Activated naive CD8-positive, alpha-beta T cell treated with anti-CD3 and anti-CD28 coated beads, Interleukin-2, amount 10 ng/mL, durations not matched to agents 7 days and 5 days (primary cell): ENCODE data around the gene PRLR. TPM values are rescaled to one million over a fixed set of nuclear protein-coding genes. Genes with fewer than 3 reads are reported as not detected.

Experiments used
- ATAC-seq: fragments of 150-1000 bp; cut with Tn5 transposase; one replicate; pipeline ENCODE4 v1.10.0; 2021; ENCODE audit warnings: low read depth, moderate library complexity
- POLR2A ChIA-PET: fragments of 350-600 bp; sonication (Branson Sonifier 250); formaldehyde crosslinking; loops from one replicate; lab custom pipeline; 2021; ENCODE audit warnings: antibody characterized with exemption; lab: Charles Lee
- DNase-seq: peaks from one replicate; pipeline ENCODE4 v3.0.0; 2021
- H3K27ac Mint-ChIP-seq: one replicate; pipeline ENCODE4 v1.8.0; 2022; ENCODE audit warnings: mild to moderate bottlenecking, mixed read lengths
- H3K27me3 Mint-ChIP-seq: one replicate; pipeline ENCODE4 v1.8.0; 2022; ENCODE audit warnings: mild to moderate bottlenecking, moderate library complexity, mixed read lengths
- H3K36me3 Mint-ChIP-seq: one replicate; pipeline ENCODE4 v1.8.0; 2021; ENCODE audit warnings: mild to moderate bottlenecking, mixed read lengths
- H3K4me1 Mint-ChIP-seq: one replicate; pipeline ENCODE4 v1.8.0; 2021; ENCODE audit warnings: mixed read lengths
- H3K4me3 Mint-ChIP-seq: one replicate; pipeline ENCODE4 v1.8.0; 2022; ENCODE audit warnings: mild to moderate bottlenecking, moderate library complexity, mixed read lengths
- H3K9me3 Mint-ChIP-seq: one replicate; pipeline ENCODE4 v1.8.0; 2021; ENCODE audit warnings: mixed read lengths
- total RNA-seq, 2 experiments: library from RNA; stranded (reverse); gene quantifications; one replicate each; pipeline ENCODE4 v1.2.3, GENCODE V29; 2021

PRLR gene
- total RNA-seq, 2 experiments from 2014 or later = not detected

GRCh38 chr5:35158204-35158603 lies 72.1 kb downstream of the PRLR start:
- Mint-ChIP-seq H3K27ac (no peak overlapping the region), H3K27me3 (peaks cover 2% of the 10 kb centered on the region), H3K36me3 (no peaks in the 10 kb centered on the region), H3K9me3 (no peaks in the 10 kb centered on the region), H3K4me3 (no peak overlapping the region), H3K4me1 (peaks cover 1% of the 10 kb centered on the region)
- ATAC-seq (no peak), DNase-seq (no peak)
- POLR2A ChIA-PET = no interaction called here

DNA sequence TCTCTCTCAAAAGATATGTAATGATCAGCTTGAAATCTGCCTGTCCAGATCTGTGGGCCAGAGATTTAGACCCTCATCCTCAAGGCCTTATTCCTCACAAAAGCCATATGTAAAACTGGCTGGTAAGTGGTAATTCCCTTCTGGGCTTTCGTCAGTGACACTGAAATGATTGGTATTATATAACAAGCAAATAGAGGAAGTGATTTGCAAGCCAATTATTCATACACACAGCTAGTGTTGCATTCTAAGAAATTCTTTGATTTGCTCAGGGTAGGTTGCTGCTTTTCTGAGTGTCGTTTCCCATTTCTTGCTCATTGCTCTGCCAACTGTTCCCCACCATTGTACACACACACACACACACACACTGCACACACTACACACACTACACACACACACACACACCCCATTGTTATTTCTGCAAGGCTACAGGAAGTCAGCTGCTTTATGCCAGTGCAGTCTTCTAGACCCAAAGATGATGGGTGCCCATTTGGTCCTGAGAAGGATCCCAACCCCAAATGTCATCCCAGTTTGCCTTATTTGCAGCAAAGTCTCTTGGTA lies 76.8 kb downstream of the PRLR start:
- Mint-ChIP-seq H3K4me3 (no peak overlapping the region), H3K27me3 (peaks cover 2% of the 10 kb centered on the region), H3K27ac (no peak overlapping the region), H3K4me1 (no peaks in the 10 kb centered on the region), H3K36me3 (no peaks in the 10 kb centered on the region), H3K9me3 (no peaks in the 10 kb centered on the region)
- DNase-seq (no peak), ATAC-seq (no peak)
- POLR2A ChIA-PET = no interaction called here

GRCh38 chr5:35152733-35153132 lies 77.6 kb downstream of the PRLR start:
- H3K36me3 Mint-ChIP-seq = no peaks in the 10 kb centered on the region
- POLR2A ChIA-PET = no interaction called here
- ATAC-seq = no peak
- no peaks in the 10 kb centered on the region for H3K4me1 Mint-ChIP-seq
- H3K27me3 Mint-ChIP-seq = peaks cover 2% of the 10 kb centered on the region
- no peak for DNase-seq
- no peak overlapping the region for H3K27ac Mint-ChIP-seq
- no peak overlapping the region for H3K4me3 Mint-ChIP-seq
- H3K9me3 Mint-ChIP-seq = no peaks in the 10 kb centered on the region

DNA sequence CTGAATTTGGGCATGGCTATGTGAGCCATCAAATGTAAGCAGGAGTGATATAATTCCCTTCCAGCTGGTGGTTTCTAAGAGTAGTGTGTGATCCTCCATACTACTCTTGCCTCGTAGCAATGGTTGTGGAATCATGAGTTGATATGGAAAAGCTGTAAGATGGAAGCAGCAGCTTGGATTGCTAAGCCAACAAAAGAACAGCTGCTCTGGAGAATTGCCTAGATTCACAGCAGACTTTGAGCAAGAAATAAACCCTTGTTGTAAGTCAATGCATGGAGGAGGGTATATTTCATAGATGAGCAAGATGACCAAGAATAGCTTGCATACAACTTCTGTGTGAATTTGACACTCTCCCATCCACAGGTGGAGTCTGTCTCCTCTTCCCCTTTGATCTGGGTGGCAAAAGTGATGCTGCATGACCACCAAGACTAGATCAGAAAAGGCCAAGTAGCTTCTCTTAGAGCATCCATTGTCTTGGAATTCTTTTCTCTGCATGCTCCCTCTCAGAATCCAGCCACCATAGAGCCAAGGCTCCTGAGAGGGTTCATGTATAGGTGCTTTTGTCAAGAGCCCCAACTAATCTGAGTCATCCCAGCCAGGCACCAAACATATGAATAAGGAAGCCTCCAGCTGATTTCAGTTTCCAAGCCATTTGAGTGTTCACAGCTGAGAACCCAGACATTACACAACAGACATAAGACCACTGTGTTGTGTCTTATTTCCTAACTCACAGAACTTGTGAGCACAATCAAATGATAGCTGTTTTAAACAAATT lies 79.0 kb downstream of the PRLR start:
- Mint-ChIP-seq H3K4me1 (no peaks in the 10 kb centered on the region), H3K27me3 (peaks cover 8% of the 10 kb centered on the region), H3K9me3 (no peaks in the 10 kb centered on the region), H3K4me3 (no peak overlapping the region), H3K27ac (no peak overlapping the region), H3K36me3 (no peaks in the 10 kb centered on the region)
- no peak for DNase-seq
- POLR2A ChIA-PET = no interaction called here
- ATAC-seq = no peak

- POLR2A ChIA-PET = no interaction called here
- H3K4me1 Mint-ChIP-seq = no peaks in the 10 kb centered on the region
- DNase-seq (no peak), ATAC-seq (no peak)
- H3K27me3 Mint-ChIP-seq = peaks cover 12% of the 10 kb centered on the region
- H3K27ac Mint-ChIP-seq = no peak overlapping the region
- H3K9me3 Mint-ChIP-seq = no peaks in the 10 kb centered on the region
- no peak overlapping the region for H3K4me3 Mint-ChIP-seq
- no peaks in the 10 kb centered on the region for H3K36me3 Mint-ChIP-seq
Observed at GRCh38 chr5:35149041-35149440, 81.2 kb downstream of the PRLR start.

DNA sequence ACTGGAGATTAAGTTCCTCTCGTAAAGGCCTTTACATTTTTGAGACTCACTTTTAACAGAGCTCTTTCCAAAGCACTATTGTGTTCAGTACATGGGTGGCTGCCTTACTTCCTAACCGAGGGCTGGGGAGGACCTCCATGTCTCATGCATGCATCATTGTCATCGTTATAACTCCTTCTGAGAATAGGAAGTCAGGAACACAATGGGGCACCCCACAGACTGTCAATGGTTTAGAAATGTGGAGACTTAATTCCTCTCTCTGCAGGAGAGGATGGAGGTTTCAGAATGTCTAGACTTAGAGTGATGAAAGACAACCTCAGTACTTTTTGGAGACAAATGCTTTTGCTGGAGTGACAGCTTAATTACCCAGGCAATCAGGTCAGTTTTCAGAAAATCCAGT lies 83.9 kb downstream of the PRLR start:
- Mint-ChIP-seq H3K9me3 (no peaks in the 10 kb centered on the region), H3K27me3 (peaks cover 12% of the 10 kb centered on the region), H3K4me3 (no peak overlapping the region), H3K36me3 (no peaks in the 10 kb centered on the region), H3K27ac (no peak overlapping the region), H3K4me1 (no peaks in the 10 kb centered on the region)
- DNase-seq = no peak
- ATAC-seq = no peak
- POLR2A ChIA-PET = no interaction called here

GRCh38 chr5:35145691-35146317 lies 84.5 kb downstream of the PRLR start:
- no peaks in the 10 kb centered on the region for H3K9me3 Mint-ChIP-seq
- POLR2A ChIA-PET = no interaction called here
- H3K27me3 Mint-ChIP-seq = peaks cover 17% of the 10 kb centered on the region

DNA sequence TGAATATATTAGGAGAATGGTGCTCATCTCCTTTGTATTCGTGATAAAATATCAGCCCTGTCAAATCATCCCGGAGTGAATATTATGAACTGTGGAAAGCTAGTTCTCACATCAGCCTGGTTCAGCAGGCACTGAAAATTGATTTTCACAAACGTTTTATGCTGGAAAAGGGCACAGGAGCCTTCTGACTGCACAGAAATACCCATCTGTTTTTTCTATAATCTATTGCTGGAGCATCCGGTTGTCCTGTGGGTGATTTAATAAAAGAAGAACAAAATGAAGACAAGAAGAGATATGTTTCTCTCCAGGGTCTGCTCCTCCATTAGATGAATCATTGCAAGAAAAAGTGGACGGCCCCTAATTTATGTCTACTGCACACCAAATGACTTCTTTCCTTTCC lies 85.3 kb downstream of the PRLR start:
- no peak overlapping the region for H3K4me3 Mint-ChIP-seq
- H3K9me3 Mint-ChIP-seq = no peaks in the 10 kb centered on the region
- ATAC-seq = no peak
- POLR2A ChIA-PET = no interaction called here
- H3K27ac Mint-ChIP-seq = no peak overlapping the region
- peaks cover 17% of the 10 kb centered on the region for H3K27me3 Mint-ChIP-seq
- H3K36me3 Mint-ChIP-seq = no peaks in the 10 kb centered on the region
- DNase-seq = no peak
- H3K4me1 Mint-ChIP-seq = no peaks in the 10 kb centered on the region

More at GRCh38 chr5:35145691-35146317, 84.5 kb downstream of the PRLR start:
- Mint-ChIP-seq H3K4me3 (no peak overlapping the region), H3K36me3 (no peaks in the 10 kb centered on the region), H3K4me1 (no peaks in the 10 kb centered on the region), H3K27ac (no peak overlapping the region)
- no peak for DNase-seq
- no peak for ATAC-seq

DNA sequence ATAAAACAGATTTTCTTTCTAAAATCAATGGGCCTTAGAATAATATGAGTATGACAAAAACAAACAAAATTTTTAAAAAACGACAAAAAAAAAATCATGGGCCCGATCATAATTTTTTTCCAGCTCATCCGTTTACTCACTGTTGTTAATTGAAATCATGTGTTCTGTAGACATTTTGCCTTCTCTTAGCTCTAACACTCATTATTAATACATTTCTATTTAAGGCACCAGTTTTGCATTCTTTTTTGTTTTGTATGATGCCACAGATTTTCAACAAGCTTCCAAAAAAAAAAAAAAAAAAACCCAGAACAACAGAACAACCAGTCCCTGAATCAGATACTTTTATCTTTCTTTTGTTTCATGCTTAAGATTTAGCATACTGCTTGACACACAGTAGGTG lies 86.4 kb downstream of the PRLR start:
- Mint-ChIP-seq H3K4me3 (no peak overlapping the region), H3K9me3 (no peaks in the 10 kb centered on the region), H3K27me3 (peaks cover 17% of the 10 kb centered on the region), H3K36me3 (no peaks in the 10 kb centered on the region), H3K4me1 (no peaks in the 10 kb centered on the region), H3K27ac (no peak overlapping the region)
- ATAC-seq (no peak), DNase-seq (no peak)
- POLR2A ChIA-PET = no interaction called here

DNA sequence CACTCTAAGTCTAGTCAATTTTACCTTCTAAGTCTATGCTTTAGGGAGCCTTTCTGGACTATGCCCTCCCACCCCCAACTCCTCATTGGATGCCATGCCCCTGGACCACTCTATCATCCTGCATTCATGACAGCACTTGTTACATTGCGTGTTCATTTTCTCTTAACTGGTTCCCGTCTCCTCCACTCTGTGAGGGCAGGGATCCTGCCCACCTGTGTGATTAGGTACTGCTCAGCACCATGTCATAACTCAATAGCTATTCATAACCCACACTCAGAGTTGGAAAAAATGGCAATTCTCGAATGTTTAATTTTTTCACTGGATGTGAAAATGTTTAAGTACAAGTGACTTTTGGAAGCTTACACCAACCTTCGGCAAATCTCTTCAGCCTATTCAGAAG lies 88.5 kb downstream of the PRLR start:
- H3K9me3 Mint-ChIP-seq = no peaks in the 10 kb centered on the region
- no peak overlapping the region for H3K4me3 Mint-ChIP-seq
- H3K27me3 Mint-ChIP-seq = peaks cover 21% of the 10 kb centered on the region
- H3K36me3 Mint-ChIP-seq = no peaks in the 10 kb centered on the region
- ATAC-seq = no peak
- no peak overlapping the region for H3K27ac Mint-ChIP-seq
- POLR2A ChIA-PET = no interaction called here
- no peaks in the 10 kb centered on the region for H3K4me1 Mint-ChIP-seq
- DNase-seq = no peak

DNA sequence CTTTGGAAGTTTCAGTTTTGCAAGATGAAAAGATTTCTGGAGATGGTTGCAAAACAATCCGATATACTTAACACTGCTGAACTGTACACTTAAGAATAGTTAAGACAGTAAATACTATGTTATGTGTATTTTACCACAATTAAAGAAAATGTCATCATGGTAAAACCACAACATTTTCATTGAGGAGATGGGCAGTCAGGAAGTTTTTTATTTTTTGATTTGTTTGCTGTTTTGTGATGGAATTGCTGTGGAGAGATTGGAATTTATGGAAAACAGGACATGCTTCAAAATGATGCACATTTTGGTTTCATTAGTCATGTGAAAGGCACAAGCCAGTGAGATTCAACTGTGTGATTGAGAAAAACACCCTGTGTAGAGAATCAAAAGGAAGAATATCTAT lies 92.1 kb downstream of the PRLR start:
- H3K9me3 Mint-ChIP-seq = no peaks in the 10 kb centered on the region
- DNase-seq = no peak
- POLR2A ChIA-PET = no interaction called here
- no peak for ATAC-seq
- no peak overlapping the region for H3K27ac Mint-ChIP-seq
- no peaks in the 10 kb centered on the region for H3K36me3 Mint-ChIP-seq
- peaks cover 23% of the 10 kb centered on the region for H3K27me3 Mint-ChIP-seq
- H3K4me1 Mint-ChIP-seq = no peaks in the 10 kb centered on the region
- no peak overlapping the region for H3K4me3 Mint-ChIP-seq

DNA sequence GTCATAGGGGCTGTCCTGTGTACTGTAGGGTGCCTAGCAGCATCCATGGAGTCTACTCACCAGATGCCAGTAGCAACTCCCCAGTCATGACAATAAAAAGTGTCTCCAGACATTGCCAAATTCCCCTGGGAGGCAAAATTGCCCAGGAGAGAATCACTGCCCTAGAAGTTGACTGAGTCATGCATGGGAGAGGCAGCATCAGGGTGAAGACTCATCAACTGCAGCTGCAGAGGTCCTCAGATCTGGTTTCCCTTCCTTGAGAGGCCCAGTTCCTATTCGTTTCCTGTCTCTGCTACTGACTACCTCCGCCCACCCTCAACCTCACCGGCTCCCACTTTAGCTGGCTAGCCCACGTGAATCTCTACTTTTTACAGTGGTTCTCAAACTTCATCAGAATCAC lies 93.9 kb downstream of the PRLR start:
- DNase-seq (no peak), ATAC-seq (no peak)

GRCh38 chr5:35135239-35135700 lies 95.0 kb downstream of the PRLR start:
- Mint-ChIP-seq H3K36me3 (no peaks in the 10 kb centered on the region), H3K9me3 (peaks cover 2% of the 10 kb centered on the region), H3K4me1 (peaks cover 4% of the 10 kb centered on the region), H3K4me3 (no peak overlapping the region), H3K27ac (no peak overlapping the region), H3K27me3 (peaks cover 25% of the 10 kb centered on the region)
- ATAC-seq (no peak), DNase-seq (no peak)
- POLR2A ChIA-PET = no interaction called here

More for the DNA sequence above, 93.9 kb downstream of the PRLR start:
- H3K4me3 Mint-ChIP-seq = no peak overlapping the region
- H3K4me1 Mint-ChIP-seq = no peaks in the 10 kb centered on the region
- no peak overlapping the region for H3K27ac Mint-ChIP-seq
- peaks cover 26% of the 10 kb centered on the region for H3K27me3 Mint-ChIP-seq
- no peaks in the 10 kb centered on the region for H3K36me3 Mint-ChIP-seq
- no peaks in the 10 kb centered on the region for H3K9me3 Mint-ChIP-seq
- POLR2A ChIA-PET = no interaction called here
